GM21723 (cell line): Measurements from ENCODE around the gene ITGA4.
A peak's percentile ranks its signal among the peaks of the same experiment; 100 is the strongest.

Experiments used
- ATAC-seq: cut with Tn5 transposase; IDR thresholded peaks from one replicate; pipeline ENCODE4 v1.9.1; 2021; ENCODE audit warnings: mild to moderate bottlenecking, moderate library complexity; ENCODE audit not compliant: unreplicated experiment

ITGA4 gene

GRCh38 chr2:181457741-181458425, 697 bp downstream of the ITGA4 start:
- peak; percentile 31 for ATAC-seq

DNA sequence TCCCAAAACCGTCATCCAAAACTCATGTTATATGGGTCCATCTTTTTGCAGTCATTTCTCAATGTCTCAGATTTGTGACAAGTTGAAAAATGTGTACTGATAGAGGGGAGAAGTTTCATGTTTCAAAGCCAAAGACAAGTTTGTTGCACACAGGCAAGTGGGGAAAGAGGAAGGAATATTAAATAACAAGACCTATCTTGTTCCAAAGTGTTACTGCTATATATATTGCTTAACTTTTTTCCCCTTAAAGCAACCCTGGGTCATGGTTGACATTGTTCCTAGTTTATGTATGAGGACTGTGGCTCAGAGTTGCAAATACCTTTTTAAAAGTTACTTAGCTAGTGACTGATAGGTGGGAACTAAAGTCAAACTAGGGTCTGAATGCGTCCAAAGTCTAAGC, 1.7 kb downstream of the ITGA4 start:
- ATAC-seq, result no peak

GRCh38 chr2:181459621-181460021, 2.4 kb downstream of the ITGA4 start:
- no peak for ATAC-seq

DNA sequence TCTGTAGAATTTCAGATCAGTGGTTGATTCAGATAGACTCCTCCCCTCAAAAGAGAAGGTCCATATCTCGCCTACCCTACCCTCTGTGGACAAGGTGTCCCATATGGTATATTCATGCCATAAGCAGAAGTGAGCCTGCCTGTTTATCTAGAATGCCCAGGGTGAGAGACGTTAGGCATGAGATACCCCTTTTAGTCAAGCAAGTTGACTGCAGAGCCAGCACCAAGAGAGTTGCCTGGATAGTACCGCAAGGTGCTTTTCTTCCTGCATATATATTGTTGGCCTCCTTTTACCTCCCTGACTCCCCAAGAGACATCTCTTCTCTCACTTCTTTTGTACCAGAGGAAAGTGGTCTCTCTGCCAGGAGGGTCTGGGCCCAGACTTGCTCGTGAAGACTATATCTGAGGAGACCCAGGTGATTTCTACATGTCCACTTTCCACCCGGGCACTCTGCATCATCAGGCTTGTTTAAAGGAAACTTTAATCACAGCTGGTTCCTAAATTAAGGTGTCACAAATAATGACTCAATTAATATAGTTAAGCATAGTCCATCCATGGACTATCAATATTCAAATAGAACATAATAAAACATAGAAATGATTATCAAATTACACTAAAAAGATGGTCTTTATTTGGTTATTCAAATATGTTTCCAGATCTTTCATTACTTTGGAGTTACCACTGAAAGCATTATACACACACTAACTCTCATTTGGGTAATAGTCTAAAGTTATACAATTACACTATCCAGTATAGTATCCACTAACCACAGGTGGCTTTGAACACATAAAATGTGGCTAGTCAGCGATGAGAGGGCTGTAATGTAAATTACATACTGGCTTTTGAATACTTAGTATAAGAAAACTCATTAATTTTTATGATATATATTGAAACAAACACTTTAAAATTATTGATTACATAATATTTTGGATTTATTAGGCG, 4.1 kb downstream of the ITGA4 start:
- ATAC-seq, result peak; percentile 12

DNA sequence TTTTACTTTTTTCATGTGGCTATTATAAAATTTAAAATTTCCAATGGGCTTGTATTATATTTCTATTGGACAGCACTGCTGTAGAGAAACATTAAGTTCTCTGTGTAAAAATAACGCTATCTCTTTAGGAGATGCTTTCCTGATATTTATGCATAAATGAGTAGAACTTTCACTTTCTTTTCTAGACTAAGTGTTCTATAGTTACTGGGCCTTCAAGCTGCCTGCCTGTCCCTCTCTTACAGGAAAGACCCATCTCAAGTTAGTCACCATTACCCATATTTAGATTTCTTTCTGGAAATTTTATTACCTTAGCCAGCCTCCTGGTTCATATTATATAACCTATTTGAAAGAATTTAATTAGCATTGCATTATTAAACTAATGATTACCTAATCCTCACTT, 4.8 kb downstream of the ITGA4 start:
- ATAC-seq, result peak; percentile 33

GRCh38 chr2:181463588-181463987, 6.4 kb downstream of the ITGA4 start:
- ATAC-seq, result no peak

DNA sequence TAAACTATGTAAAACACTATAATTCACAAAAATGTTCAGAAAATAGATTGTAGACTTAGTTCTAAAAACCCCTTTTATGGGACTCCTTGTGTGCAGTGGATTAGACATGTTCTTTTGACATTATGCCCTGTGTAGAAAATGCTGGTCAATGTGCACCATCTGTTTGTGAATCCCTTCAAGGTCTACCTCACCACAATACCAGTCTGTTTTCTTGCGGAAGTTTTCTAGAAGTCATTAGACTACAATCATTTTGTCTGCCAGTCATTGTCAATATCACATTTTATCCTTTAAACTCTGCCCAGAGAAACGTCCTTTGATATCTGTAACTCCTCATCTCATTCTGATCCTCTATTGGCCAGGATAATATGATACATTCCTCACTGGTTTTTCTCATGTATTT, 7.8 kb downstream of the ITGA4 start:
- no peak for ATAC-seq

GRCh38 chr2:181465676-181466375, 8.6 kb downstream of the ITGA4 start:
- no peak for ATAC-seq

- peak; percentile 37 for ATAC-seq
Measured at GRCh38 chr2:181466661-181467576, 9.7 kb downstream of the ITGA4 start.

DNA sequence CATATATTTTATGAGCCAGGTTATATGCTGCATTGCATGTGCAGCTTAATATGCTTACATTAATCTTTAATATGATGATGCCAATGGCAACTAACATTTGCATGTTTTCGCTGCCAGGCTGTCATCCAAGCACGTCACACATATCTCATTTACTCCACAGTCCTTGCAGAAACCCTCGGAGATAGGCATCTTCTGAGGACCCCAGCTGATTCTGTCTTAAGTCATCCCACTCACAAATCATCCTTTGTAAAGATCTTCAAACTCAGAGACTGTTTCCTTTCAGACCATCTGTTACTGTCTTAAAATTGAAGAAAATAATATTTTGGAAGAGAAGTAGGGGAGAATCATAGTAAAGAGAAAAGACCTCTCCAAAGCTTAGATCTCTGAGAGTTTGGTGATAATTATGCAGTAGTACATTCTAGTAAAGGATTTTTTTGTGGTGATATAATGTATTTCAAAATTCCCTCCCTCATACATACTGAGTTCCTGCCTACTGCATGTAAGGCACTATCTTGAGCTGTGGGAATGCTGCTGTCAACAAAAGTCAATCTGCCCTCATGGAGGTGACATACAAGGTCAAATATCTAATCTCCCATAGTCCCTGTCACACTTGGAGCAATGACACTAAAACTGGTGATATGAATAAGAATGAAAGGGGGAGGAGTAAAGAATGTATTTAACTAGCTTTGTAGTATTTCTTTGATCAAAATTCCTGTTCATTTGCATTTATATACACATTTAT, 11.0 kb downstream of the ITGA4 start:
- no peak for ATAC-seq

- ATAC-seq, result no peak
Measured at GRCh38 chr2:181468811-181469210, 11.6 kb downstream of the ITGA4 start.

DNA sequence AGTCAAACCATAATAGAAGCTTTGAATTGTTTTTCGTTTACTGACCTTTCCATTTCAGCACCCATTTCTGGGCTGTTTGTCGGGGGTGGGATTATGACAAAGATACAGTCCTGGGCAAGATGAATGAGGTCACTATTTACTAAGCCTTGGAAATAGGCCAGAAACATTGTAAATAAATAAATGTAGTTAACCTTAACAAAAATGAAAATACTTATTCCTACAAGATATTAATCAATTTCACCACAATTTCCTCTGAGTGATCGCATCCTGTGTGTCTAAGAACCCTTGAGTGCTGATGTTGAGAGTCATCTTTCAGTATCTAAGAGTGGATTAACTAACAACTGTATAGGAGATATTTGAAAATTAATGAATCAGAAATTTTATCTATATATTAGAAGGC, 14.0 kb downstream of the ITGA4 start:
- ATAC-seq, result no peak

GRCh38 chr2:181471783-181472182, 14.6 kb downstream of the ITGA4 start:
- ATAC-seq, result no peak

- ATAC-seq, result no peak
Measured at GRCh38 chr2:181472990-181473389, 15.8 kb downstream of the ITGA4 start.

DNA sequence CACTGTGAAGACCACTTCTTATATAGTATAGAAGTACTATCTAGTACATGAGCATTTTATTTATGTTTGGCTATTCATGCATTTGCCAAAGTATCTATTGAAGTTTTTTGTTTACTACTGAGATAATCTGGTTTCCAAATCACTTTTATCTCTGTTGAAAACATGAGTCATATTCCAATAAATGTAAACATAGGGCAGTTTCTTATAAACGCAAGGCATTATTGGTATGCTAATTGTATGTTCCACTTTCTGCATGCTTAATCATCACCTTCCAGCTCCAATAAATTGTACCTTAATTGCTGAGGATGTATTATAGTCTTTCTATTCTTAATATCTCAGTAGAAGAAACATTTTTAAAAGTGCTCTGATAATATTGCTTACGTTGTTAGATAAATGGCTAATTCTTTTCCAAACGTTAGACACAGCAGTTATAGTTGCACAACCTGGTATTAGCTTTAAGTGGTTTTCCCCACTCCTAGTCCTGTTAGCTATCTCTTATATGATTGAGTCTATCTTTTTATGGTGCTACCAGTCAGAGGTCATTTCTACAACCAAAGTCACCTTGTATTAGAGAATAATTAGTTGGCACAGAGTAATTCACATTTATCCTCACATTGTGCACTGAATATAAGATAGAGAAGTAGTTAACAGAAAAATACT, 17.2 kb downstream of the ITGA4 start:
- ATAC-seq, result no peak

- no peak for ATAC-seq
Measured at GRCh38 chr2:181483211-181483610, 26.0 kb downstream of the ITGA4 start.

DNA sequence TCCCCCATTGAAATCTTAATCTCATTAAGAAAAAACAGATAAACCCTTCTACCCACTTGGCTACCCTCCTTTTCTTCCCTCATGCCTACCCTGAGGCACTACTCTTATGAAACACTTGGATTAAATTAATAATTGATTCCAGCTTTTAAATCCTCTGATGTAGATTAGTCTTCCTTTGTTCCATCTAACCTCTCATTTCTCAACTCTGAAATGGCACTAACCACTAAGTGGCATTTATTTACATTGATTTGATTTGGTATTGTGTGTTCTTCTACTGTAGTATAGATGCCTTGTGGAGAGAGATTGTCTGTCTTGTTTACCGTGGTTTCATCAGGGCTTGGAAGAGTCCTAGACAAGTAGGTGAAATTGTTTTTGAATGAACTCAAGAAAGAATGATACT, 26.7 kb downstream of the ITGA4 start:
- no peak for ATAC-seq

- no peak for ATAC-seq
Measured at GRCh38 chr2:181484851-181485637, 27.9 kb downstream of the ITGA4 start.

DNA sequence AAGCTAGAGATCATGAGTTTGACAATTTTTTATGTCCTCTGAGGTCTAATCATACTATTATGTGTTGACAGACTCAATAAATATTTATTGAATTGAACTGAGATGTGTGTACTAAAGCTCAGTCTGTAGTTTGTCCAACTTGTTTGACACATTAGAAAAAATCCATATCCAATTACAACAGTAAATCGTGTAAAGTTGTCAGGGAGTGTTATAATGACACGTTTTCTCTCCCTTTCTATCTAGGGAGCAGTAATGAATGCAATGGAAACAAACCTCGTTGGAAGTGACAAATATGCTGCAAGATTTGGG, 28.4 kb downstream of the ITGA4 start:
- no peak for ATAC-seq
